ENCODE data around the gene ANKS6. TPM values are rescaled to one million over a fixed set of nuclear protein-coding genes. Genes with fewer than 3 reads are reported as not detected.

ANKS6 gene
- total and polyA plus RNA-seq, 2 of the 8 experiments (the other 6 are each of a cell fraction or from before 2014, with no cell fraction given) = 34.1 to 56.3 TPM

GRCh38 chr9:98836206-98836605, 39.9 kb upstream of the ANKS6 start:
- H2BK15ac ChIP-seq (ENCODE audit: low read length) = no peak overlapping the region
- H2BK5ac ChIP-seq (ENCODE audit: low read depth, low read length) = no peak overlapping the region
- no peak overlapping the region for H3K27ac ChIP-seq (ENCODE audit: low read depth, low read length)
- no peak overlapping the region for H2BK12ac ChIP-seq (ENCODE audit: low read depth, low read length)
- H4K20me1 ChIP-seq (replicated peaks in 1 of 2; ENCODE audit: control insufficient read depth in 1 of 2, insufficient read depth in 2 of 2, low read length in 2 of 2) = peaks cover 0 to 2% of the 10 kb centered on the region in 2 experiments
- no peak overlapping the region for H3K56ac ChIP-seq (replicated peaks; ENCODE audit: insufficient read length, low read depth, low read length)
- DNase-seq (ENCODE audit: low read depth in 1 of 2, low spot score in 2 of 2) (no peak), FAIRE-seq (no peak)
- no peak overlapping the region for H2BK20ac ChIP-seq (ENCODE audit: low read length)
- no peak overlapping the region for H2AFZ ChIP-seq (ENCODE audit: low read length)
- H3K4ac ChIP-seq (replicated peaks; ENCODE audit: insufficient read length, low read depth, low read length) = no peak overlapping the region
- no peaks in the 10 kb centered on the region for H3K27me3 ChIP-seq (replicated peaks in 1 of 4; ENCODE audit: control insufficient read depth in 3 of 4, extremely low read depth in 1 of 4, insufficient read depth in 3 of 4, low read length in 3 of 4)
- H3K4me3 ChIP-seq (ENCODE audit: extremely low read depth in 1 of 4, insufficient read depth in 2 of 4, low read depth in 3 of 4, low read length in 4 of 4) = no peak overlapping the region
- no peaks in the 10 kb centered on the region for H3K23me2 ChIP-seq (ENCODE audit: low read depth, low read length)
- no peak overlapping the region for H3K18ac ChIP-seq (ENCODE audit: extremely low read depth, low read length)
- H3K23ac ChIP-seq (ENCODE audit: insufficient read length) = no peak overlapping the region
- 88% methylated on average over 4 of the region's 4 CpGs; no CpG with 5 or more reads in 1 of the 2 experiments for WGBS, 2 experiments (ENCODE audit: extremely low coverage in 1 of 2, insufficient coverage in 1 of 2, insufficient read length in 1 of 2, insufficient replicate concordance in 2 of 2, low coverage in 1 of 2, low lambda C conversion rate in 2 of 2, missing lambda C conversion rate in 1 of 2)
- no peak overlapping the region for H4K91ac ChIP-seq (replicated peaks; ENCODE audit: insufficient read length, low read length)
- H3K14ac ChIP-seq (ENCODE audit: insufficient read length) = no peak overlapping the region
- H3K4me1 ChIP-seq (replicated peaks in 1 of 4; ENCODE audit: control insufficient read depth in 3 of 4, insufficient read depth in 4 of 4, low read length in 3 of 4) = peaks cover 0 to 4% (median under 1%) of the 10 kb centered on the region in 4 experiments; a peak in 2 of 7 replicates
- peaks cover 0 to 17% (median 3%) of the 10 kb centered on the region in 4 experiments; a peak in 6 of 8 replicates for H3K36me3 ChIP-seq (ENCODE audit: control insufficient read depth in 2 of 4, insufficient read depth in 4 of 4, low read length in 3 of 4)
- TF ChIP-seq KDM1A (IDR thresholded peaks at IDR 0.05; ENCODE audit: borderline replicate concordance, low read length) (no peak), SIX5 (IDR thresholded peaks at IDR 0.05; ENCODE audit: low read depth, low read length) (no peak)
- no peak overlapping the region for H3K4me2 ChIP-seq (ENCODE audit: insufficient read depth in 1 of 2, low read depth in 2 of 2, low read length in 2 of 2)
- no peaks in the 10 kb centered on the region for H3K9me3 ChIP-seq (ENCODE audit: insufficient read depth in 2 of 2, low read depth in 1 of 2, low read length in 1 of 2)
- H3K9ac ChIP-seq (replicated peaks in 1 of 4; ENCODE audit: extremely low read depth in 1 of 4, low read depth in 3 of 4, low read length in 3 of 4) = no peak overlapping the region
- no peak overlapping the region for H4K5ac ChIP-seq (ENCODE audit: insufficient read length, low read depth, low read length)
- CTCF ChIA-PET (ENCODE audit: partially characterized antibody) = no interaction called here
- POLR2A ChIA-PET (ENCODE audit: partially characterized antibody) = no interaction called here
- H3K79me1 ChIP-seq (ENCODE audit: low read depth, low read length) = no peaks in the 10 kb centered on the region
- H2BK120ac ChIP-seq (replicated peaks; ENCODE audit: low read depth, low read length) = no peak overlapping the region
- no peaks in the 10 kb centered on the region for H3K79me2 ChIP-seq (ENCODE audit: control insufficient read depth in 1 of 2, insufficient read depth in 2 of 2, low read length in 2 of 2)
- H4K8ac ChIP-seq (ENCODE audit: extremely low read depth, insufficient read depth, low read length) = no peak overlapping the region
- H2AK5ac ChIP-seq (ENCODE audit: low read depth, low read length) = no peak overlapping the region

All from H1 (cell line).